ENCODE measurements around the gene SSC4D. TPM values are rescaled to one million over a fixed set of nuclear protein-coding genes. Genes with fewer than 3 reads are reported as not detected.

SSC4D gene
- total and polyA plus RNA-seq, 9 of the 15 experiments (the other 6 are each of a cell fraction or from before 2014, with no cell fraction given), result 0.06 to 1.1 (median 0.85) TPM; not detected in 1

DNA sequence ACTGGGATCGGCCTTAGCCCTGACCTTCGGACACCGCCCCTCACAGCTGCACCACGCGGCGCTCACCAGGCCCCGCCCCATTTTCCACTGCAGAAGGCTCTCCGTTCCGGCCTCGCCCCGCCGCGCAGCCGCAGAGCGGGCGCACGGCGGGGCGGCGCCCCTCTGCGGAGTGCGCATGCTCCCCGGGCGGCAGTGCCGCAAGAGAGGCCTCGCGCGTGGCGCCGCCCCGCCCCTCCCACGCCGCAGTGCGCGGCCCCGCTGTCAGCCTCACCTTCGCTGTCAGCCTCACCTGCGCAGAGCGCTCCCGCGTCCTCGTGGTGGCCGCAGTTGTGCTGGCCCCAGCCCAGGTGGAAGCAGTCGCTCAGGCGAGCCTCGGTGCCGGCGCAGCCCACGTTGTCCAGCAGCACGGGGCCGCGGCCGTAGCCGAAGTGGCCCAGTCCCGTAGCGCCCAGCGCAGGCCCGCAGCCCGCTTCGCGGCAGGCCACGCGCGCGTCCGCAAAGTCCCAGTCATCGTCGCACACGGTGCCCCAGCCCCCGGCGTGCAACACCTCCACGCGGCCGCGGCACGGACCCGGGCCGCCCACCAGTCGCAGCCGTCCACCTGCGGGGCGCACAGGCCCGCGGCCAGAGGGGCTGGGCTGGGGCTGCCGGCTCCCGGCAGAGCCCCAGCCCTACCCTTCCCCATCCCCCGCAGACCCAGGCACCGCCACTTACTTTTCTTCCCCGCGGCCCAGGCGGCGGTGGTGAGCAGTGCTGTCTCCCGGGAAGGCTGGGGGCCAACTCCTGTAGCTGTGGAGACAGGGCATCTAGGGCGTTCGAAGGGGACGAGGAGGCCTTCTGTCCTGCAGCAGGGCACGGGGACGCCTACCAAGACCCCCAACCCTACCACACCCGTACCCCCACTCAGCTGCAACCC, 16.1 kb downstream of the SSC4D start (continued):
- TF ChIP-seq USF1 (CRISPR knock-in tag; IDR thresholded peaks at IDR 0.05) (peak; percentile 31; the same call in 1 of the 2 replicates), ZNF778 (CRISPR knock-in tag; IDR thresholded peaks at IDR 0.05) (no peak), SMARCC2 (IDR thresholded peaks at IDR 0.05; ENCODE audit: low read depth) (no peak), SMARCA5 (IDR thresholded peaks at IDR 0.05) (no peak), ZNF707 (CRISPR knock-in tag; conservative IDR thresholded peaks at IDR 0.05) (no peak), SP2 (IDR thresholded peaks at IDR 0.05; ENCODE audit: extremely low read depth, low read depth, low read length, poor library complexity, severe bottlenecking) (no peak), MTA1 (IDR thresholded peaks at IDR 0.05; ENCODE audit: borderline replicate concordance) (no peak), CBFA2T2 (conservative IDR thresholded peaks at IDR 0.05) (no peak), ZBTB12 (CRISPR knock-in tag; IDR thresholded peaks at IDR 0.05) (no peak), ZBTB40 (IDR thresholded peaks at IDR 0.05) (no peak), ZBTB40 (CRISPR knock-in tag; IDR thresholded peaks at IDR 0.05) (no peak), HNRNPL (IDR thresholded peaks at IDR 0.05; ENCODE audit: low read depth, low read length) (0 out of 2 replicates have a peak, but pooled peaks have one; percentile 62), POLR2B (IDR thresholded peaks at IDR 0.05; ENCODE audit: low read depth, partially characterized antibody) (no peak)
- TF ChIP-seq, protein P1, sequence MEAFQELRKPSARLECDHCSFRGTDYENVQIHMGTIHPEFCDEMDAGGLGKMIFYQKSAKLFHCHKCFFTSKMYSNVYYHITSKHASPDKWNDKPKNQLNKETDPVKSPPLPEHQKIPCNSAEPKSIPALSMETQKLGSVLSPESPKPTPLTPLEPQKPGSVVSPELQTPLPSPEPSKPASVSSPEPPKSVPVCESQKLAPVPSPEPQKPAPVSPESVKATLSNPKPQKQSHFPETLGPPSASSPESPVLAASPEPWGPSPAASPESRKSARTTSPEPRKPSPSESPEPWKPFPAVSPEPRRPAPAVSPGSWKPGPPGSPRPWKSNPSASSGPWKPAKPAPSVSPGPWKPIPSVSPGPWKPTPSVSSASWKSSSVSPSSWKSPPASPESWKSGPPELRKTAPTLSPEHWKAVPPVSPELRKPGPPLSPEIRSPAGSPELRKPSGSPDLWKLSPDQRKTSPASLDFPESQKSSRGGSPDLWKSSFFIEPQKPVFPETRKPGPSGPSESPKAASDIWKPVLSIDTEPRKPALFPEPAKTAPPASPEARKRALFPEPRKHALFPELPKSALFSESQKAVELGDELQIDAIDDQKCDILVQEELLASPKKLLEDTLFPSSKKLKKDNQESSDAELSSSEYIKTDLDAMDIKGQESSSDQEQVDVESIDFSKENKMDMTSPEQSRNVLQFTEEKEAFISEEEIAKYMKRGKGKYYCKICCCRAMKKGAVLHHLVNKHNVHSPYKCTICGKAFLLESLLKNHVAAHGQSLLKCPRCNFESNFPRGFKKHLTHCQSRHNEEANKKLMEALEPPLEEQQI (IDR thresholded peaks at IDR 0.05), result no peak

Measured in K562 (cell line).